ENCODE measurements around the gene ADGRE1.

DNA sequence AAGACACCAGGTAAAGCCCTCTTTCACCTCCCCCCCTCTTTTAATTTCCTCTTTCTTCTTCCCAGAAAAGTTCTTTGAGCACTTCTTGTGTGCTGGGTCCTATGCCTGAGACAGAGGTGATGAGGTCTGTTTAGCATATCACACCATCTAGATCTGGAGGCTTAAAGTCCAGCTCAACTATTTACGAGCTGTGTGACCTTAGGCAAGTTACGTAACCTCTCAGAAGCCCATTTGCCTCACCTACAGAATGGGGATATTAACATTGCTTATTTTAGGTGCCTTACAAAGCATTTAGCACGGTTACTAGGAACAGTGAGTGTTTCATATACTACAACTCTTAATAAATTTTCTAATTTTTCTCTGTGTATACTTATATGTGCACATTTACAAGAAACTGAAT is 47.7 kb downstream of the ADGRE1 start:
- TF ChIP-seq, protein P1, sequence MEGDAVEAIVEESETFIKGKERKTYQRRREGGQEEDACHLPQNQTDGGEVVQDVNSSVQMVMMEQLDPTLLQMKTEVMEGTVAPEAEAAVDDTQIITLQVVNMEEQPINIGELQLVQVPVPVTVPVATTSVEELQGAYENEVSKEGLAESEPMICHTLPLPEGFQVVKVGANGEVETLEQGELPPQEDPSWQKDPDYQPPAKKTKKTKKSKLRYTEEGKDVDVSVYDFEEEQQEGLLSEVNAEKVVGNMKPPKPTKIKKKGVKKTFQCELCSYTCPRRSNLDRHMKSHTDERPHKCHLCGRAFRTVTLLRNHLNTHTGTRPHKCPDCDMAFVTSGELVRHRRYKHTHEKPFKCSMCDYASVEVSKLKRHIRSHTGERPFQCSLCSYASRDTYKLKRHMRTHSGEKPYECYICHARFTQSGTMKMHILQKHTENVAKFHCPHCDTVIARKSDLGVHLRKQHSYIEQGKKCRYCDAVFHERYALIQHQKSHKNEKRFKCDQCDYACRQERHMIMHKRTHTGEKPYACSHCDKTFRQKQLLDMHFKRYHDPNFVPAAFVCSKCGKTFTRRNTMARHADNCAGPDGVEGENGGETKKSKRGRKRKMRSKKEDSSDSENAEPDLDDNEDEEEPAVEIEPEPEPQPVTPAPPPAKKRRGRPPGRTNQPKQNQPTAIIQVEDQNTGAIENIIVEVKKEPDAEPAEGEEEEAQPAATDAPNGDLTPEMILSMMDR (IDR thresholded peaks at IDR 0.05; ENCODE audit: low read length), result no peak
- no peak for TF ChIP-seq EZH2 (IDR thresholded peaks at IDR 0.05; ENCODE audit: borderline replicate concordance, low read length)
